Karpas-422 (cell line): Measurements from ENCODE around the gene CPTP. TPM values are rescaled to one million over a fixed set of nuclear protein-coding genes. Genes with fewer than 3 reads are reported as not detected.
"Not testable (repeated sequence)": the region's sequence is repeated elsewhere in the genome, so short reads cannot be mapped to it uniquely, and the experiment has no call there.

ENCODE experiments used
- DNase-seq: peaks from one replicate; pipeline ENCODE4 v3.0.0-alpha.2; 2015
- H2AFZ ChIP-seq: fragments of 200-600 bp; sonication (generic); 2 replicates; pipeline ENCODE4 v1.6.1; 2014; ENCODE audit warnings: antibody characterized with exemption, low read length, mixed read lengths
- H3K27ac ChIP-seq: fragments of 200-600 bp; sonication (generic); 2 replicates; pipeline ENCODE4 v1.5.1; 2014; ENCODE audit warnings: mild to moderate bottlenecking, low read length, moderate library complexity
- H3K27me3 ChIP-seq: fragments of 200-600 bp; sonication (generic); 2 replicates; pipeline ENCODE4 v1.6.1; 2014; ENCODE audit warnings: low read length, mixed read lengths
- H3K36me3 ChIP-seq: fragments of 200-600 bp; sonication (generic); 2 replicates; pipeline ENCODE4 v1.6.1; 2014; ENCODE audit warnings: low read length, mixed read lengths; ENCODE audit not compliant: insufficient read depth
- H3K4me1 ChIP-seq: fragments of 200-600 bp; sonication (generic); 2 replicates; pipeline ENCODE4 v1.6.1; 2014; ENCODE audit warnings: mild to moderate bottlenecking, low read length, mixed read lengths
- H3K4me2 ChIP-seq: fragments of 200-600 bp; sonication (generic); 2 replicates; pipeline ENCODE4 v1.6.1; 2014; ENCODE audit warnings: low read length, low read depth, mild to moderate bottlenecking; ENCODE audit not compliant: poor library complexity, severe bottlenecking
- H3K4me3 ChIP-seq: fragments of 200-600 bp; sonication (generic); 2 replicates; pipeline ENCODE4 v1.5.1; 2014; ENCODE audit warnings: mild to moderate bottlenecking, antibody characterized with exemption, low read length, mixed read lengths
- H3K79me2 ChIP-seq: fragments of 200-600 bp; sonication (generic); 2 replicates; pipeline ENCODE4 v1.6.1; 2014; ENCODE audit warnings: mild to moderate bottlenecking, low read length, mixed read lengths
- H3K9ac ChIP-seq: fragments of 200-600 bp; sonication (generic); 2 replicates; pipeline ENCODE4 v1.6.0; 2014; ENCODE audit warnings: low read length
- H3K9me2 ChIP-seq: fragments of 200-600 bp; sonication (generic), shearing (Covaris generic); replicated peaks from 2 replicates; pipeline ENCODE4 v1.6.0; 2014; ENCODE audit warnings: mild to moderate bottlenecking, low read length, moderate library complexity; ENCODE audit not compliant: insufficient read depth
- H3K9me3 ChIP-seq: fragments of 300-700, 200-600 bp; sonication (generic); 2 replicates; pipeline ENCODE4 v1.6.1; 2014; ENCODE audit warnings: low read length, mixed read lengths
- H4K20me1 ChIP-seq: fragments of 200-600 bp; sonication (generic); 2 replicates; pipeline ENCODE4 v1.6.1; 2014; ENCODE audit warnings: mild to moderate bottlenecking, antibody characterized with exemption, low read length, low read depth; ENCODE audit not compliant: insufficient read depth
- total RNA-seq: library from RNA; depleted of rRNA; stranded (reverse); fragments of >200 nt; shearing (Covaris generic); gene quantifications from 2 replicates; pipeline ENCODE4 v1.2.3, GENCODE V29; 2014; ENCODE audit warnings: low replicate concordance

Gene CPTP
- total RNA-seq, 1 experiment from 2014 or later: 35.0 TPM

GRCh38 chr1:1312450-1313314 lies 11.9 kb upstream of the CPTP start:
- Histone ChIP-seq H3K27ac (no peak overlapping the region), H3K9ac (no peak overlapping the region), H3K4me2 (no peak overlapping the region), H2AFZ (no peak overlapping the region), H3K79me2 (peaks cover 20% of the 10 kb centered on the region), H3K27me3 (no peaks in the 10 kb centered on the region), H3K9me2 (no peaks in the 10 kb centered on the region), H3K4me3 (no peak overlapping the region), H3K36me3 (peaks cover 11% of the 10 kb centered on the region), H3K9me3 (no peaks in the 10 kb centered on the region), H3K4me1 (peaks cover 24% of the 10 kb centered on the region), H4K20me1 (peaks cover 16% of the 10 kb centered on the region; the same call in 1 of the 2 replicates)
- no peak for DNase-seq

GRCh38 chr1:1313500-1314236 lies 10.9 kb upstream of the CPTP start:
- no peak overlapping the region for H3K9ac ChIP-seq
- peaks cover 11% of the 10 kb centered on the region for H3K36me3 ChIP-seq
- no peak for DNase-seq
- no peak overlapping the region for H2AFZ ChIP-seq
- no peaks in the 10 kb centered on the region for H3K9me2 ChIP-seq
- H3K27me3 ChIP-seq: no peaks in the 10 kb centered on the region
- H3K27ac ChIP-seq: no peak overlapping the region
- H3K4me3 ChIP-seq: no peak overlapping the region
- H3K4me1 ChIP-seq: peaks cover 31% of the 10 kb centered on the region
- no peaks in the 10 kb centered on the region for H3K9me3 ChIP-seq
- H3K4me2 ChIP-seq: no peak overlapping the region
- H4K20me1 ChIP-seq: peaks cover 16% of the 10 kb centered on the region; the same call in 1 of the 2 replicates
- H3K79me2 ChIP-seq: peaks cover 20% of the 10 kb centered on the region

- Histone ChIP-seq H3K36me3 (peaks cover 11% of the 10 kb centered on the region), H3K27ac (no peak overlapping the region), H2AFZ (no peak overlapping the region), H3K4me1 (peaks cover 33% of the 10 kb centered on the region), H3K9me3 (no peaks in the 10 kb centered on the region), H3K4me2 (no peak overlapping the region), H3K9me2 (no peaks in the 10 kb centered on the region), H4K20me1 (peaks cover 16% of the 10 kb centered on the region; the same call in 1 of the 2 replicates), H3K4me3 (no peak overlapping the region), H3K9ac (no peak overlapping the region), H3K79me2 (peaks cover 23% of the 10 kb centered on the region), H3K27me3 (no peaks in the 10 kb centered on the region)
- DNase-seq: no peak
Measured at GRCh38 chr1:1314237-1314586, 10.4 kb upstream of the CPTP start.

- Histone ChIP-seq H3K4me1 (peaks cover 28% of the 10 kb centered on the region), H3K4me3 (no peak overlapping the region), H3K27ac (peak overlapping the region; percentile 32), H3K79me2 (peaks cover 19% of the 10 kb centered on the region), H4K20me1 (peaks cover 11% of the 10 kb centered on the region; the same call in 1 of the 2 replicates), H3K9me3 (no peaks in the 10 kb centered on the region), H3K9ac (peak overlapping the region; percentile 18; the same call in 1 of the 2 replicates), H2AFZ (no peak overlapping the region), H3K36me3 (peaks cover 11% of the 10 kb centered on the region), H3K27me3 (no peaks in the 10 kb centered on the region), H3K4me2 (no peak overlapping the region), H3K9me2 (no peaks in the 10 kb centered on the region)
- DNase-seq: no peak
Measured at GRCh38 chr1:1314678-1315335, 9.8 kb upstream of the CPTP start.

GRCh38 chr1:1315435-1315954 lies 9.1 kb upstream of the CPTP start:
- H3K4me2 ChIP-seq: peak overlapping the region; percentile 37
- H3K9ac ChIP-seq: peak overlapping the region; percentile 18; the same call in 1 of the 2 replicates
- no peak overlapping the region for H3K4me3 ChIP-seq
- peaks cover 11% of the 10 kb centered on the region for H3K36me3 ChIP-seq
- peak overlapping the region; percentile 37 for H3K27ac ChIP-seq
- H4K20me1 ChIP-seq: peaks cover 8% of the 10 kb centered on the region; the same call in 1 of the 2 replicates
- DNase-seq: peak; percentile 77
- H3K79me2 ChIP-seq: peaks cover 20% of the 10 kb centered on the region; the same call in 1 of the 2 replicates
- H3K9me3 ChIP-seq: no peaks in the 10 kb centered on the region
- no peaks in the 10 kb centered on the region for H3K27me3 ChIP-seq
- H3K4me1 ChIP-seq: peaks cover 21% of the 10 kb centered on the region
- no peaks in the 10 kb centered on the region for H3K9me2 ChIP-seq
- no peak overlapping the region for H2AFZ ChIP-seq

GRCh38 chr1:1316199-1316598 lies 8.4 kb upstream of the CPTP start:
- H3K9me2 ChIP-seq, H3K9me3 ChIP-seq, H3K27me3 ChIP-seq, H3K4me3 ChIP-seq, H2AFZ ChIP-seq, DNase-seq, H3K9ac ChIP-seq: not testable (repeated sequence)
- Histone ChIP-seq H3K79me2 (peaks cover 27% of the 10 kb centered on the region), H3K4me1 (peaks cover 21% of the 10 kb centered on the region), H3K4me2 (peak overlapping the region; percentile 37), H3K27ac (0 out of 2 replicates have a peak overlapping the region, but pooled peaks have one; percentile 37), H4K20me1 (peaks cover 11% of the 10 kb centered on the region; the same call in 1 of the 2 replicates), H3K36me3 (peaks cover 11% of the 10 kb centered on the region)

GRCh38 chr1:1317420-1317819 lies 7.2 kb upstream of the CPTP start:
- DNase-seq: no peak
- Histone ChIP-seq H3K27ac (no peak overlapping the region), H4K20me1 (peaks cover 14% of the 10 kb centered on the region; the same call in 1 of the 2 replicates), H3K9ac (no peak overlapping the region), H3K79me2 (peaks cover 38% of the 10 kb centered on the region), H3K4me1 (peaks cover 27% of the 10 kb centered on the region), H3K36me3 (peaks cover 11% of the 10 kb centered on the region), H3K4me2 (no peak overlapping the region), H3K4me3 (no peak overlapping the region), H3K9me3 (no peaks in the 10 kb centered on the region), H2AFZ (no peak overlapping the region), H3K9me2 (no peaks in the 10 kb centered on the region), H3K27me3 (no peaks in the 10 kb centered on the region)
